Ishikawa (cell line): ENCODE results near the gene COTL1.

Experiments
- CEBPB ChIP-seq: IDR thresholded peaks from 2 replicates; pipeline ENCODE4 v1.6.1; 2012
- EP300 ChIP-seq: IDR thresholded peaks from 2 replicates; pipeline ENCODE4 v1.6.1; 2012; ENCODE audit warnings: borderline replicate concordance
- FOXM1 ChIP-seq: IDR thresholded peaks from 2 replicates; pipeline ENCODE4 v1.6.1; 2012; ENCODE audit warnings: low read depth, borderline replicate concordance
- MAX ChIP-seq: IDR thresholded peaks from 2 replicates; pipeline ENCODE4 v1.6.1; 2012
- ZBTB7A ChIP-seq: IDR thresholded peaks from 2 replicates; pipeline ENCODE4 v1.6.1; 2012; ENCODE audit warnings: low read depth

GRCh38 chr16:84532291-84532724 is 85.6 kb downstream of the COTL1 start:
- TF ChIP-seq MAX (peak; percentile 34; the same call in 1 of the 2 replicates), CEBPB (no peak), FOXM1 (peak; percentile 68), ZBTB7A (no peak), EP300 (peak; percentile 82; the same call in 1 of the 2 replicates)
